ENCODE data around the gene ABTB2.

GRCh38 chr11:34234086-34234740 lies 123.6 kb downstream of the ABTB2 start:
- TF ChIP-seq CTCF (IDR thresholded peaks at IDR 0.05; ENCODE audit: poor library complexity, severe bottlenecking): no peak
- TF ChIP-seq RAD21 (conservative IDR thresholded peaks at IDR 0.05): no peak

Measured in neural cell (in vitro differentiated cells).